ENCODE measurements around the gene LUZP4. TPM values are rescaled to one million over a fixed set of nuclear protein-coding genes. Genes with fewer than 3 reads are reported as not detected.

LUZP4 gene
- not detected for total RNA-seq
- not detected for polyA plus RNA-seq
- long read RNA-seq, donor 1 = 0 reads
- long read RNA-seq, donor 2 = 0 reads
- long read RNA-seq, donor 3 = 0 reads
- long read RNA-seq, donor 4 = 0 reads
- long read RNA-seq, donor 5 = 0 reads
- long read RNA-seq, donor 6 = 0 reads
- long read RNA-seq, donor 7 = 0 reads
- long read RNA-seq, donor 8 = 0 reads
- long read RNA-seq, donor 9 = 0 reads
- long read RNA-seq, donor 10 = 0 reads

GRCh38 chrX:115289465-115289864 is at the start of gene LUZP4:
TSS of gene LUZP4 (plus strand) at chrX:115289715. CDS start at chrX:115289760, 45 bp downstream.
- H3K9me3 ChIP-seq = peaks cover 0 to 13% (median 0%) of the 10 kb centered on the region in 4 donors
- peaks cover 0 to 8% (median 0%) of the 10 kb centered on the region in 3 donors for H3K27me3 ChIP-seq
- H3K27ac ChIP-seq = no peak within 1 kb of the TSS
- H3K4me1 ChIP-seq = no peaks in the 10 kb centered on the region
- no peaks in the 10 kb centered on the region for H3K36me3 ChIP-seq
- no peak within 1 kb of the TSS for H3K4me3 ChIP-seq
- intact Hi-C loops (cut with DNase I; ENCODE audit: low total_unique reads) = no loop called here
- no peak for DNase-seq
- TF ChIP-seq POLR2AphosphoS5 (IDR thresholded peaks at IDR 0.05) (no peak), CTCF (IDR thresholded peaks at IDR 0.05) (no peak), EP300 (IDR thresholded peaks at IDR 0.05) (no peak), POLR2A (IDR thresholded peaks at IDR 0.05) (no peak)
- 73 to 97% (median 95%) methylated on average over 13 to 17 of the region's 17 CpGs for WGBS, 5 donors

- DNase-seq = no peak
- H3K9me3 ChIP-seq = no peaks in the 10 kb centered on the region
- H3K27ac ChIP-seq = no peak overlapping the region
- H3K4me3 ChIP-seq = no peak overlapping the region
- no peaks in the 10 kb centered on the region for H3K36me3 ChIP-seq
- WGBS, 5 donors = 32 to 74% (median 63%) methylated on average over 2 of the region's 2 CpGs
- intact Hi-C loops (cut with DNase I; ENCODE audit: low total_unique reads) = no loop called here
- no peaks in the 10 kb centered on the region for H3K4me1 ChIP-seq
- no peaks in the 10 kb centered on the region for H3K27me3 ChIP-seq
- no peak for TF ChIP-seq POLR2AphosphoS5 (IDR thresholded peaks at IDR 0.05)
- no peak for TF ChIP-seq EP300 (IDR thresholded peaks at IDR 0.05)
- no peak for TF ChIP-seq POLR2A (IDR thresholded peaks at IDR 0.05)
- no peak for TF ChIP-seq CTCF (IDR thresholded peaks at IDR 0.05)
Observed at GRCh38 chrX:115251458-115252233, 37.9 kb upstream of the LUZP4 start.

GRCh38 chrX:115255003-115255402 is 34.5 kb upstream of the LUZP4 start:
- Histone ChIP-seq H3K4me3 (no peak overlapping the region), H3K4me1 (no peaks in the 10 kb centered on the region), H3K27ac (no peak overlapping the region), H3K36me3 (no peaks in the 10 kb centered on the region), H3K9me3 (no peaks in the 10 kb centered on the region), H3K27me3 (no peaks in the 10 kb centered on the region)
- no peak for TF ChIP-seq POLR2AphosphoS5 (IDR thresholded peaks at IDR 0.05)
- TF ChIP-seq EP300 (IDR thresholded peaks at IDR 0.05) = no peak
- no peak for TF ChIP-seq POLR2A (IDR thresholded peaks at IDR 0.05)
- TF ChIP-seq CTCF (IDR thresholded peaks at IDR 0.05) = no peak
- intact Hi-C loops (cut with DNase I; ENCODE audit: low total_unique reads) = no loop called here
- WGBS, 5 donors = 75 to 89% (median 79%) methylated on average over 2 of the region's 2 CpGs
- DNase-seq = no peak

GRCh38 chrX:115257711-115258110 is 31.8 kb upstream of the LUZP4 start:
- H3K9me3 ChIP-seq = no peaks in the 10 kb centered on the region
- no peaks in the 10 kb centered on the region for H3K36me3 ChIP-seq
- no peaks in the 10 kb centered on the region for H3K4me1 ChIP-seq
- H3K27ac ChIP-seq = no peak overlapping the region
- no peak overlapping the region for H3K4me3 ChIP-seq
- no peaks in the 10 kb centered on the region for H3K27me3 ChIP-seq
- intact Hi-C loops (cut with DNase I; ENCODE audit: low total_unique reads) = no loop called here
- peak in 1 of 2 donors; percentile 6 for DNase-seq
- TF ChIP-seq POLR2A (IDR thresholded peaks at IDR 0.05) (no peak), CTCF (IDR thresholded peaks at IDR 0.05) (no peak), POLR2AphosphoS5 (IDR thresholded peaks at IDR 0.05) (no peak), EP300 (IDR thresholded peaks at IDR 0.05) (no peak)

All from stomach (tissue), 19 donors.